ENCODE data around the gene MAD2L2. TPM values are rescaled to one million over a fixed set of nuclear protein-coding genes. Genes with fewer than 3 reads are reported as not detected.

The MAD2L2 gene
- total and polyA plus RNA-seq, 9 of the 15 experiments (the other 6 are each of a cell fraction or from before 2014, with no cell fraction given), result 12.4 to 286 (median 143) TPM

- Histone ChIP-seq H3K4me1 (replicated peaks in 1 of 2; ENCODE audit: control insufficient read depth in 2 of 2, insufficient read depth in 2 of 2, low read length in 2 of 2) (peaks cover 5 to 41% of the 10 kb centered on the region in 2 experiments; a peak in 4 of 5 replicates), H3K9me1 (ENCODE audit: control insufficient read depth, insufficient read depth, low read length) (no peaks in the 10 kb centered on the region), H3K79me2 (ENCODE audit: control insufficient read depth, insufficient read depth, low read length) (no peaks in the 10 kb centered on the region), H2AFZ (ENCODE audit: low read depth, low read length) (peak overlapping the region; percentile 63; the same call in 1 of the 2 replicates), H4K20me1 (replicated peaks; ENCODE audit: control insufficient read depth, insufficient read depth, low read length) (no peaks in the 10 kb centered on the region), H3K9ac (ENCODE audit: insufficient read depth in 1 of 2, low read depth in 2 of 2, low read length in 2 of 2) (peak overlapping the region in 1 of 2 experiments; percentile 91; a peak in 2 of 4 replicates), H3K27me3 (ENCODE audit: control insufficient read depth in 2 of 2, insufficient read depth in 2 of 2, low read length in 2 of 2) (no peaks in the 10 kb centered on the region), H3K27ac (ENCODE audit: extremely low read depth, low read depth, low read length) (no peak overlapping the region), H3K4me2 (ENCODE audit: insufficient read depth, low read length) (peak overlapping the region; percentile 60), H3K9me3 (replicated peaks; ENCODE audit: control insufficient read depth, insufficient read depth, low read depth, low read length) (no peaks in the 10 kb centered on the region; the same call in 1 of the 2 replicates), H3K36me3 (ENCODE audit: control insufficient read depth, insufficient read depth, low read length) (peaks cover 16% of the 10 kb centered on the region; the same call in 2 of the 3 replicates), H3K4me3 (peak overlapping the region; percentile 48)
- no peak; the same call in 2 of the 3 replicates for ATAC-seq
- in situ Hi-C loops (cut with MboI) (loop anchor here (5.0 kb wide), 1 partner anchor 62 kb away; no protein-coding TSS in a partner anchor), intact Hi-C loops (cut with micrococcal nuclease) (no loop called here)
- DNase-seq (ENCODE audit: extremely low read depth in 1 of 4, low spot score in 3 of 4), result peak in 1 of 4 experiments; percentile 32
- 19% methylated on average over 19 of the region's 45 CpGs for WGBS (ENCODE audit: insufficient coverage, low coverage, missing lambda C conversion rate)
- BruUV-seq (replicated peaks), result no TSS peak
- peak; percentile 71 for TF ChIP-seq ZBTB7A (IDR thresholded peaks at IDR 0.05; ENCODE audit: borderline replicate concordance, control insufficient read depth, low read depth, low read length)
- TF ChIP-seq ZFX (CRISPR knock-in tag; IDR thresholded peaks at IDR 0.05), result peak; percentile 24
- no peak; the same call in 1 of the 2 replicates for TF ChIP-seq PHF8 (IDR thresholded peaks at IDR 0.05; ENCODE audit: borderline replicate concordance, low read length)
- no peak for TF ChIP-seq ZNF324 (CRISPR knock-in tag; IDR thresholded peaks at IDR 0.05)
- POLR2A ChIA-PET, result interaction anchor here (0.5 to 3.0 kb wide), 9 partner anchors 9 to 642 kb away, joined by 3 to 12 read pairs (median 3); partner anchors contain the start of gene FBXO6
- FAIRE-seq, result peak; percentile 26
- CTCF ChIA-PET (ENCODE audit: low intra/inter-chr PET ratio), result no interaction called here
Measured at GRCh38 chr1:11654939-11655808, 25.8 kb downstream of the MAD2L2 start.
